Activated naive CD4-positive, alpha-beta T cell treated with anti-CD3 and anti-CD28 coated beads, Interleukin-2, amount 50 U/mL, for 72 hours (primary cell): ENCODE measurements around the gene OR14K1. TPM values are rescaled to one million over a fixed set of nuclear protein-coding genes. Genes with fewer than 3 reads are reported as not detected.
"Not testable (repeated sequence)": the region's sequence is repeated elsewhere in the genome, so short reads cannot be mapped to it uniquely, and the experiment has no call there.

Source experiments
- ATAC-seq, 2 donors: fragments of 150-1000 bp; cut with Tn5 transposase; 2 replicates each; pipeline ENCODE4 v1.10.0; 2021; ENCODE audit warnings: mild to moderate bottlenecking in 2 of 2, moderate library complexity in 2 of 2
- DNase-seq, 2 donors: peaks; one replicate each; pipeline ENCODE4 v3.0.0; 2021 to 2022; ENCODE audit warnings: low spot score in 2 of 2
- H3K27ac Mint-ChIP-seq, 2 donors: one replicate each; pipeline ENCODE4 v1.8.0; 2022; ENCODE audit warnings: mild to moderate bottlenecking in 2 of 2, mixed read lengths in 2 of 2
- H3K36me3 Mint-ChIP-seq, 2 donors: one replicate each; pipeline ENCODE4 v1.8.0; 2022; ENCODE audit warnings: mixed read lengths in 2 of 2
- H3K9me3 Mint-ChIP-seq, 2 donors: one replicate each; pipeline ENCODE4 v1.8.0; 2022; ENCODE audit warnings: mixed read lengths in 2 of 2
- total RNA-seq, 2 donors: library from RNA; stranded (reverse); gene quantifications; one replicate each; pipeline ENCODE4 v1.2.3, GENCODE V29; 2022

Gene OR14K1
- total RNA-seq = not detected

GRCh38 chr1:247738315-247738714 lies at the start of gene OR14K1:
TSS of gene OR14K1 (plus strand) at chr1:247738615. CDS start at chr1:247738615, 0 bp downstream.
- Mint-ChIP-seq H3K9me3 (peaks cover 3% of the 10 kb centered on the region in 2 donors), H3K27ac (no peak within 1 kb of the TSS), H3K36me3 (no peaks in the 10 kb centered on the region)
- no peak for ATAC-seq
- DNase-seq = no peak

DNA sequence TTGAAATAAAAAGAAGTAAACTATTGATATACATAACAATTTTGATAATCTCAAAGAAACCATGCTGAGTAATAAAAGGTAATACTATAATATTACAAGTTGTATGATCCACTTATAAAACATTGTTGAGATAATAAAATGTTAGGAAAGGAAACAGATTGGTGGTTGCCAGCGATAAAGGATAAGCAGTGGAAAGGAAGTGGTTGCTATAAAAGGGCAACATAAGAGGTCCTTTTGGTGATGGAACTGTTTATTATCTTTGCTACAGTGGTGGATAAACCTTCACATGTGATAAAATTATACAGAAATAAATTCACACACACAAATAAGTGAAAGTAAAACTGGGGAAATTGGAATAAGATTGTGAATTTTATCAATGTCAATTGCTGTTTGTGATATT lies 37.1 kb upstream of the OR14K1 start:
- no peaks in the 10 kb centered on the region for H3K36me3 Mint-ChIP-seq
- ATAC-seq (no peak), DNase-seq (no peak)
- H3K27ac Mint-ChIP-seq = no peak overlapping the region
- peaks cover 4 to 8% of the 10 kb centered on the region in 2 donors for H3K9me3 Mint-ChIP-seq

DNA sequence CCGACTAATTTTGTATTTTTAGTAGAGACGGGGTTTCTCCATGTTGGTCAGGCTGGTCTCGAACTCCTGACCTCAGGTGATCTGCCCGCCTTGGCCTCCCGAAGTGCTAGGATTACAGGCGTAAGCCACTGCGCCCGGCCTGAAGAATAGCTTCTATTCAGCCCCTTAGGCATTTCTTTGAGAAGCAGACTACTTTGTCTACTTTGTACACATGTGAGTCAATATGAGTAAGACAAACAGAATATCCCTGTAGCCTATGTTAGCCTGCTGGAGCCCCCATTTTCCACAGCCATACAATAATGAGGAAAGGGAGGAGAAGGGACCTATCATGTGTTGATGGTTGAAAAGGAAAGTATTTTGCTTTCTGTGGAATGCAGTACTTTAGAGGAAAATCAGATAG lies 27.7 kb upstream of the OR14K1 start:
- H3K36me3 Mint-ChIP-seq, ATAC-seq, DNase-seq, H3K9me3 Mint-ChIP-seq, H3K27ac Mint-ChIP-seq: not testable (repeated sequence)

GRCh38 chr1:247713753-247714152 lies 24.7 kb upstream of the OR14K1 start:
- no peak overlapping the region for H3K27ac Mint-ChIP-seq
- no peaks in the 10 kb centered on the region for H3K9me3 Mint-ChIP-seq
- no peaks in the 10 kb centered on the region for H3K36me3 Mint-ChIP-seq
- DNase-seq (no peak), ATAC-seq (no peak)

DNA sequence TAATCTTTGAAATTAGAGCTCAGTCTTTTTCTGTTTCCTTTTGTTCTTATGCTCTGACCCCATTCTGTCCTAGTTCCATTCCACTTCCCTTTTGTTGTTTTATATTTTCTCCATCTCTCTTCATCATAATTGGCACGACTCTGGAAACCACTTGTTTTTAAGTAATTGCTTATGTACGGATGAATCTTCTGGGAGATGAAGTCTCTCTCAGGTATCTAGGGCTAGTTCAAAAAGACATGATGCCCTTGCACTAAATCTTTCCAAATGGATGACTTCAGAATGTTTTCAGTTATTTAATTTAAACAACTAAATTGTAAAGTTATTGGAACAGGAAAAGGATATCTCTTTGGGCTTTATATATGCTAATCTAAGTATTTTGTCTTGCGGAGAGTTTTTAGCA lies 21.9 kb upstream of the OR14K1 start, which contains the start of gene OR6F1:
TSS of gene OR6F1 (minus strand) at position 101 of the 400 bp plus-strand sequence. CDS start 3,891 bp downstream, outside the sequence.
- no peak for DNase-seq
- ATAC-seq = no peak
- H3K36me3 Mint-ChIP-seq = peaks cover 0 to 4% of the 10 kb centered on the region in 2 donors
- no peak within 1 kb of the TSS for H3K27ac Mint-ChIP-seq
- peaks cover 5 to 6% of the 10 kb centered on the region in 2 donors for H3K9me3 Mint-ChIP-seq

- H3K36me3 Mint-ChIP-seq = peaks cover 0 to 4% of the 10 kb centered on the region in 2 donors
- no peak for ATAC-seq
- H3K27ac Mint-ChIP-seq = no peak overlapping the region
- DNase-seq = no peak
- H3K9me3 Mint-ChIP-seq = peaks cover 6 to 15% of the 10 kb centered on the region in 2 donors
Observed at GRCh38 chr1:247721222-247721621, 17.2 kb upstream of the OR14K1 start.

DNA sequence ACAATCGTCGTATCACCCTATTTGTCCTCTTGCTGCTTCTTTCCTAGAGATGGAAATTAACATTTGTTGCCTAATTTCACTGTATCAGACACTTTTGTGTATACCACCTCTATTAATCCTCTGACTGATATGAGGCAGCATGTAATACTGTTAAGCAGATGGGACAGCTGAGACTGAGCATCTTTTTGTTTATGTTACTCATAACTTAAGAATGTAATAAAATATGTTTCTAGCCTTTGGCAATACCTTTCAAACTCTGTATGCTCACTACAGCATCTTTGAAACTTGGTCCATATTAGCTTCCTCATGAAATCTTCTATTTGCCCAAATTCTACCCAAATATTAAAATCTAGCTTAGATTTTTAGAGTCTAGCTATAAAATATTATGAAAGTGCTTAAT lies 2.3 kb downstream of the OR14K1 start:
- H3K27ac Mint-ChIP-seq = no peak overlapping the region
- no peaks in the 10 kb centered on the region for H3K36me3 Mint-ChIP-seq
- ATAC-seq (no peak), DNase-seq (no peak)
- H3K9me3 Mint-ChIP-seq = no peaks in the 10 kb centered on the region

DNA sequence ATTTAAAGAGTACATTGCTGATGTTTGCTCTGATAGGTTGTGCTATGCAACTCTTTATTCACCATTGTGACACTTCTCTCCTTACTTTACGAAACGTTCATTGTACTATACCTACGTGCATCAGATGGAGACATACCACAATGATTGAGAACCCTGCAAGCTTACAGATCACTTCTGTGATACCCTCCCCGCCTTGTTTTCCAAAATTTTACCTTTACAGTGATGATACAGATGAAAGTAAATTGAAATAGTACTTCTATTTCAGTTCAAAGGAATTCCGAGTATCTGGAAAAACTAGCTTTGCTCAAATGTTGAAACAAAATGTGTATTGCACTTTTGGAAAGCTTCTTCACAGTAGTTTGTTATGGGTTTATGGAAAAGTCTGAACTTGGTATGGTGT lies 3.3 kb downstream of the OR14K1 start:
- ATAC-seq (no peak), DNase-seq (no peak)
- Mint-ChIP-seq H3K27ac (no peak overlapping the region), H3K9me3 (peaks cover 0 to 2% of the 10 kb centered on the region in 2 donors), H3K36me3 (no peaks in the 10 kb centered on the region)

GRCh38 chr1:247742215-247742760 lies 3.9 kb downstream of the OR14K1 start:
- not testable (repeated sequence) for DNase-seq, ATAC-seq, H3K36me3 Mint-ChIP-seq, H3K9me3 Mint-ChIP-seq, H3K27ac Mint-ChIP-seq

DNA sequence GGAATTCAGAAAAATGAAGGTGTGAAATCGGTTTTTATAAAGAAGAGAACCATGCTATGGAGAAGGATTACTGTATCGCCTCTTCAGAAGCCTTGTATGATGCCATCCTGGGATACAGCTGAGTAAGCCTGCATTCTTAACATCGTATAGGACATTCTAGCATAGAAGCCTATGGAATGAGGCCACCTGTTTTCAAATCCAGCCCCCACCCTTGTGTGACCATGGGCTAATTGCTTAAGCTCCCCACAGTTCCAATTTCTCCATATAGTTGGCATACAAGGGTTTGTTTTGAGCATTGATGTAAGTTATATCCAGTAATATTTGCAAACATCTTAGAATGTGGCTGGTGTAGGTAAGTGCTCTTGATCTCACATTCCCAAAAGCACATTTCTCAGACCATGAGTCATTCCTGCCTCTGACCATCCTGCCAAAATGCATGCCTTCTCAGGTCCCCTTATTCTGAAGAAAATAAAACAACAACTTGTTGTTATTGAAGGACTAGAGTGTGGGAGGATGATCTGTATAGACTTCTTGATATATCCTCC lies 8.0 kb downstream of the OR14K1 start:
- no peak overlapping the region for H3K27ac Mint-ChIP-seq
- H3K9me3 Mint-ChIP-seq = peaks cover 9 to 14% of the 10 kb centered on the region in 2 donors
- H3K36me3 Mint-ChIP-seq = peaks cover 0 to 6% of the 10 kb centered on the region in 2 donors
- ATAC-seq (no peak), DNase-seq (no peak)

DNA sequence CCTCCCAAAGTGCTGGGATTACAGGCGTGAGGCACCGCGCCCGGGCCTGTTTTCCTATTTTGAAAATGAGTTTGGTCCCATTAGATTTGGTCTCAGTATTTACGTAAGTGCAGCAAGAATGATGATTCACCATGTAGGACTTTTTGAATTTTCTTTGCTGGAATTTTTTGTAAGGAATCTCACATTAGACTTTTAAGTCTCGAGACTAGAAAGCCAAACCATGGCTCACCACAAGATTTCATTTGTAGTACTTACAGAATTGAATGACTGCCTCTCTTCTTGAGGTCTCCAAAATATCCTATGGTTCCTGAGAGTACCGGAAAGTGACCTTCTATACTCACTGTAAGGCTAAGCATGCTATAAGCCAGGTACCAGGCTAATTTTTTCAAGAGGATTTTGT lies 9.2 kb downstream of the OR14K1 start:
- no peak for DNase-seq
- H3K36me3 Mint-ChIP-seq = peaks cover 0 to 6% of the 10 kb centered on the region in 2 donors
- H3K27ac Mint-ChIP-seq = no peak overlapping the region
- peaks cover 9 to 14% of the 10 kb centered on the region in 2 donors for H3K9me3 Mint-ChIP-seq
- no peak for ATAC-seq

GRCh38 chr1:247748041-247748440 lies 9.6 kb downstream of the OR14K1 start, which contains the start of gene OR14A2:
TSS of gene OR14A2 (minus strand) at chr1:247748141.
- peaks cover 0 to 6% of the 10 kb centered on the region in 2 donors for H3K36me3 Mint-ChIP-seq
- peaks cover 9 to 14% of the 10 kb centered on the region in 2 donors for H3K9me3 Mint-ChIP-seq
- DNase-seq (no peak), ATAC-seq (no peak)
- H3K27ac Mint-ChIP-seq = no peak within 1 kb of the TSS

- ATAC-seq (peak in 1 of 2 donors; percentile 7), DNase-seq (no peak)
- Mint-ChIP-seq H3K36me3 (peaks cover 0 to 6% of the 10 kb centered on the region in 2 donors), H3K9me3 (peaks cover 9 to 14% of the 10 kb centered on the region in 2 donors), H3K27ac (no peak overlapping the region)
Observed at GRCh38 chr1:247749870-247750269, 11.5 kb downstream of the OR14K1 start.

DNA sequence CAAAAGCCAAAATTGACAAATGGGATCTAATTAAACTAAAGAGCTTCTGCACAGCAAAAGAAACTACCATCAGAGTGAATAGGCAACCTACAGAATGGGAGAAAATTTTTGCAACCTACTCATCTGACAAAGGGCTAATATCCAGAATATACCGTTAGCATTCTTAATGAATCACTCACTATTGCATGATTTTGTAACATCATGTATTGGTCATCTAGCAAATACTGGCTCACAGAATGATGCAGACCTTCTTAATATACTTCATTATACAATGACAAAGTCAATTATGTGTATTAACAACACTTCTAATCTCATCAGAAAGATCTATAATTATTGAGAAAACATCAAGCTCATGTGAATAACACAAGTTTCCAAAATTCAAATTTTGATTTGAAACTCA lies 15.9 kb downstream of the OR14K1 start:
- not testable (repeated sequence) for ATAC-seq, DNase-seq, H3K36me3 Mint-ChIP-seq, H3K27ac Mint-ChIP-seq
- peaks cover 9 to 14% of the 10 kb centered on the region in 2 donors for H3K9me3 Mint-ChIP-seq

DNA sequence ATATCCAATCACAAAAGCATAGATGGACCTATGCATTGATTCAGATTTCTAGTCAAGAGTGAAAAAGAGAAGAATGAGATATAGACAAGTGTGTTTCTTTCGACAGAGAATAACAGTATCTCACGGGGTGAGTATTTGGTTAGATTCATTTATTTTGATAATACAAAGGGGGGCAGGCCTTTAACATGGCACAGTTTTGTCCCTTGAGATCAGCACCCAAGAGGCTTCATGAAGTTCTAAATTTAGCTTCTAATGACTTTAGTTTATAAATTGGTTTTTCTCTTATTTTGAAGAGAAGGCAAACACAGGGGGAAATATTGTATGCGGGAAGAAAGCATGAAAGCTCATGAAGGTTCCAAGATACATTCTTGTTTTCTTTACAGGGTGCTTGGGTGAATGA lies 22.0 kb downstream of the OR14K1 start, which contains the start of gene OR1C1:
TSS of gene OR1C1 (minus strand) at position 101 of the 400 bp plus-strand sequence. CDS start 2,150 bp downstream, outside the sequence.
- Mint-ChIP-seq H3K9me3 (peaks cover 0 to 5% of the 10 kb centered on the region in 2 donors), H3K27ac (no peak within 1 kb of the TSS), H3K36me3 (no peaks in the 10 kb centered on the region)
- no peak for ATAC-seq
- DNase-seq = no peak

DNA sequence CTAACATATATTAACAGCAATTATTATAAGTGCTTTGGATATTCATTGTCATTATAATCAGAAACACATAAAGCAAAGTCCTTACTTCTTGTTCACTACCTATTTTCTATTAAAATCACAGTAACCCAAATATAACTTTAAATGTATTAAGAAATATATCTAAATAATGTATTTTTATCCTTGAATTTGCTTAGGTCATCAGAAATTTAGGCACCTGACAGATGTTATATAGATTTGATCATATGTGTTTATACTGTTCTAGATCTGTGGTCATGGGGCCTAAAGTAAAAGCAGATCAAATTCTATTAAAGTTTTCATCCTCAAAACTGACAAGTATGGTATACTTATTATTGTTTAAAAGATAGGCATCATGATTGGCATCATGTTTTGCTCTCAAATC lies 31.2 kb downstream of the OR14K1 start:
- H3K36me3 Mint-ChIP-seq = no peaks in the 10 kb centered on the region
- DNase-seq = no peak
- no peak for ATAC-seq
- H3K27ac Mint-ChIP-seq = no peak overlapping the region
- no peaks in the 10 kb centered on the region for H3K9me3 Mint-ChIP-seq
